GM10266 (cell line): ENCODE measurements around the gene TP73.

Source experiments
- DNase-seq: peaks from one replicate; pipeline ENCODE4 v3.0.0; 2012; ENCODE audit errors: extremely low spot score
- CTCF ChIP-seq: IDR thresholded peaks from 2 replicates; pipeline ENCODE4 v1.5.1; 2012; ENCODE audit warnings: mild to moderate bottlenecking, low read depth; ENCODE audit not compliant: control insufficient read depth, insufficient read depth; ENCODE audit errors: missing control alignments

The TP73 gene

DNA sequence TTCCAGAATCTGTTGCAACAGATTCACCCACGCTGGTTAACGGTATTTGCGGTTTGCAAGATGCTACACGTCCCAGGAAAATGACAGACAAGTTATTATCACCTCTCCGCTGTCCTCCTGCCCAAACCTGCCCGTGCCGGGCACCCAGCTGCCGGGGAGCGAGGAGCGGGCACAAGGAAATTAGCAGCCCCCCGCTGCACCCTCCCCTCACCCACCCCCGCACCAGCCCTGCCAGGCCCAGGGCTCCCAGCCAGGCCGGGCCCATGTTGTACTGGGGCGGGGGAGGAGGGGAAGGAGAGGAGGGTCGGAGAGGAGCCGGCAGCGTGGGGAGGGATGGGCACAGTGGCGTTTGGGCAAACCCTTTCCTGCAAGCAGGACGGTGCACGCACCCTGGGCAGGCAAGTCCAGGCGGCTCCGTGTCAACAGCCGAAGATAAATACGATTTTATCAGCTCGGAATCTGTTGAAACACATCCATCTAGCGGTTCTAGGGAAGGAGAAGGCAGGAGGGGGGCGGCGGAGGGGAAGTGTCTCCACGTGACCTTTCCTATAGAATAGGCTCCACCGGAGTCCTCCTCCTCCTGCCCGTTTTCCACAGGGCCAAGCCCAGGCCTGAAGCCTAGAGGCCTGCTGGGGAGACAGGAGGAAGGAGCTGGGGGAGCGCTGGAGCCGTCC, 64.9 kb downstream of the TP73 start:
- no peak for TF ChIP-seq CTCF

GRCh38 chr1:3717715-3718601, 65.6 kb downstream of the TP73 start:
- peak; percentile 81 for DNase-seq
- no peak for TF ChIP-seq CTCF

More for the DNA sequence above, 64.9 kb downstream of the TP73 start:
- no peak for DNase-seq

DNA sequence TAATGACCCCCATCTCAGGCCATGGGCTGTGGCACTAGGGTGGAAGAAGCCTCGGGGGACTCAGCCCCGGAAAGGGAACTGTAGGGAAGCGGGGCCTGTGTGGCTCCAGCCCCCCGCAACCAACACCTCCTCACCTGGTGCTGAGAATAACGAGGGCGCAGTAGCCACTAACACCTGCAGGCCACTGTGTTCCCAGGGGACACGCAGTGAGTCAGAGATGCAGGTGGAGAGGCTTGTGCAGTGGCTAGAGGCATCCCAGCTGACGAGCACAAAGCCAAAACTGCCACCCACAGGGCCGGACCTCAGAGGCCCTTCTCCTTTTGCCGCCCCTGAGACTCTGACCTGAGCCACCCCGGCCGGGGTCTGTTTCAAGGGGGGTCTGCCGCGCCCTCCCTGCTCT, 66.4 kb downstream of the TP73 start:
- TF ChIP-seq CTCF: no peak
- no peak for DNase-seq

DNA sequence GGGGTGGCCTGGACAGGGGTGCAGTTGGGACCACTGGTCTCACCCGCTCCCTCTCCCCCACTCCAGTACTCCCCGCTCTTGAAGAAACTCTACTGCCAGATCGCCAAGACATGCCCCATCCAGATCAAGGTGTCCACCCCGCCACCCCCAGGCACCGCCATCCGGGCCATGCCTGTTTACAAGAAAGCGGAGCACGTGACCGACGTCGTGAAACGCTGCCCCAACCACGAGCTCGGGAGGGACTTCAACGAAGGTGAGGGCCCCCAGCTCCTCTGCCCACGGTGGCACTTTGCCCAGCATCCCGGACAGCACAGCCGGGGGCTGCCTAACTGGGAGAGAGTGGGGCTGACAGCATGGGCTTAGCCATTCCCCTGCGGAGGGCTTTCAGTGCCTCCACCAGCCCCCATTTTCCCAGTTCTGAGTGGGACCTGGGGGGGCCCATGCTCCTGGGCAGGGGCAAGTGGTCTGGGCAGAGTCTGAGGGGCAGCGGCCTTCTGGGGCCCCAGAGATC, 69.7 kb downstream of the TP73 start:
- no peak for TF ChIP-seq CTCF
- no peak for DNase-seq

- no peak for TF ChIP-seq CTCF
- no peak for DNase-seq
These were observed 70.5 kb downstream of the TP73 start for GRCh38 chr1:3722846-3723245.

DNA sequence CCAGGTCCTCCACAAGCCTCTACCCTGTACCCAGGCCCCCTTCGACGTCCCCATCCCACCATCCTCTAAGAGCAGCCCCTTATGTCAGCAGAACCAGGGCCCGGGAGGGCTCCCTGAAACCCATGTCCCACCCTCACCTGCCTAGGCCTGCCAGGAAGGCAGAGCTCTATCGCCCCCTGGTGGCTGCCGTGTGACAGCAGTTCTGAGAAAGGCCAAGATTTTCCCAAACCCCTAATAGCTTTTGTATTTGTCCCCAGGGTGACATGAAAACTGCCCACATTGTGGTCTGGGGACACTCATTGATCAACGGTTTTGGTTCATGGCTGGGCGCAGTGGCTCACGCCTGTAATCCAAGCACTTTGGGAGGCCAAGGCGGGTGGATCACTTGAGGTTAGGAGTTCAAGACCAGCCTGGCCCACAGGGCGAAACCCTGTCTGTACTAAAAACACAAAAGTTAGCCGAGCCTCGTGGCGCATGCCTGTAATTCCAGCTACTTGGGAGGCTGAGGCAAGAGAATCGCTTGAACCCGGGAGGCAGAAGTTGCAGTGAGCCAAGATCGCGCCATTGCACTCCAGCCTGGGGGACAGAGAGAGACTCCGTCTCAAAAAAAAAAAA, 72.2 kb downstream of the TP73 start:
- peak; percentile 81 for DNase-seq
- peak; percentile 96 for TF ChIP-seq CTCF

- no peak for DNase-seq
- no peak for TF ChIP-seq CTCF
These were observed 73.0 kb downstream of the TP73 start for GRCh38 chr1:3725366-3725765.
